Caco-2 (cell line): ENCODE measurements around the gene NRXN3. TPM values are rescaled to one million over a fixed set of nuclear protein-coding genes. Genes with fewer than 3 reads are reported as not detected.

ENCODE experiments used
- BruUV-seq: library from RNA; stranded (reverse); fragments of 400-500 nt; replicated peaks from 2 replicates; lab custom pipeline; 2021; lab: Mats Ljungman, UMichigan
- CTCF ChIA-PET: fragments of 300-600 bp; sonication (Branson Sonifier 250); formaldehyde crosslinking; loops from one replicate; lab custom pipeline; 2022; ENCODE audit warnings: antibody characterized with exemption; lab: Charles Lee
- POLR2A ChIA-PET: fragments of 300-600 bp; sonication (Branson Sonifier 250); formaldehyde crosslinking; loops from one replicate; lab custom pipeline; 2022; ENCODE audit warnings: antibody characterized with exemption; lab: Charles Lee
- DNase-seq, 2 experiments: peaks; one replicate each; pipeline versions ENCODE4 v3.0.0 to v3.0.0-alpha.2; 2020 to 2022
- H3K27me3 ChIP-seq: replicated peaks from 2 replicates; pipeline ENCODE4 v1.6.0; 2011; ENCODE audit warnings: low read length; ENCODE audit not compliant: control insufficient read depth, insufficient read depth
- H3K36me3 ChIP-seq: 2 replicates; pipeline ENCODE4 v1.5.1; 2011; ENCODE audit warnings: low read length; ENCODE audit not compliant: control insufficient read depth, insufficient read depth
- H3K4me1 ChIP-seq: fragments of 250-450 bp; sonication (Bioruptor Pico); 2 replicates; pipeline ENCODE4 v1.5.1; 2020; ENCODE audit warnings: mild to moderate bottlenecking
- H3K4me3 ChIP-seq: 2 replicates; pipeline ENCODE4 v1.5.1; 2011; ENCODE audit warnings: low read depth, mild to moderate bottlenecking, control low read depth, low read length
- H3K9me3 ChIP-seq: fragments of 250-450 bp; sonication (Bioruptor Pico); 2 replicates; pipeline ENCODE4 v1.5.1; 2020; ENCODE audit warnings: mild to moderate bottlenecking, moderate library complexity
- H3K27ac Mint-ChIP-seq: one replicate; pipeline ENCODE4 v1.8.0; 2022; ENCODE audit warnings: mixed read lengths; ENCODE audit not compliant: unreplicated experiment
- H3K27me3 Mint-ChIP-seq: one replicate; pipeline ENCODE4 v1.8.0; 2022; ENCODE audit warnings: mixed read lengths; ENCODE audit not compliant: insufficient read depth, unreplicated experiment
- H3K36me3 Mint-ChIP-seq: one replicate; pipeline ENCODE4 v1.8.0; 2022; ENCODE audit warnings: mild to moderate bottlenecking, mixed read lengths; ENCODE audit not compliant: insufficient read depth, unreplicated experiment
- H3K4me1 Mint-ChIP-seq: one replicate; pipeline ENCODE4 v1.8.0; 2022; ENCODE audit warnings: low read depth, mixed read lengths; ENCODE audit not compliant: unreplicated experiment
- H3K4me3 Mint-ChIP-seq: one replicate; pipeline ENCODE4 v1.8.0; 2022; ENCODE audit warnings: mild to moderate bottlenecking, moderate library complexity, mixed read lengths; ENCODE audit not compliant: unreplicated experiment
- H3K9me3 Mint-ChIP-seq: one replicate; pipeline ENCODE4 v1.8.0; 2022; ENCODE audit warnings: mixed read lengths; ENCODE audit not compliant: unreplicated experiment
- CTCF ChIP-seq, 2 experiments: fragments of 200-600 bp in 1 of 2; IDR thresholded peaks; 1 replicate in 1 of 2; 2 replicates in 1 of 2; pipeline versions ENCODE4 v1.5.1 to v1.8.0; 2011 to 2022; ENCODE audit warnings: antibody characterized with exemption in 1 of 2, control low read depth in 1 of 2, inconsistent platforms in 1 of 2, low read depth in 1 of 2, low read length in 1 of 2, mild to moderate bottlenecking in 1 of 2, moderate library complexity in 1 of 2; ENCODE audit not compliant: insufficient read depth in 1 of 2, severe bottlenecking in 1 of 2, unreplicated experiment in 1 of 2
- intact Hi-C: fragments of 100-400 bp; cut with micrococcal nuclease; formaldehyde crosslinking; loops from one replicate; pipeline ENCODE4 v1.10.0; 2022; ENCODE audit not compliant: unreplicated experiment
- total RNA-seq: library from RNA; stranded (reverse); gene quantifications from 2 replicates; pipeline ENCODE4 v1.2.3, GENCODE V29; 2022

Gene NRXN3
- total RNA-seq, 1 experiment from 2014 or later, result 12.4 TPM

- Histone ChIP-seq H3K4me3 (no peak overlapping the region), H3K4me1 (no peaks in the 10 kb centered on the region), H3K36me3 (no peaks in the 10 kb centered on the region), H3K27me3 (no peaks in the 10 kb centered on the region), H3K9me3 (no peaks in the 10 kb centered on the region)
- Mint-ChIP-seq H3K27ac (no peak overlapping the region), H3K4me1 (no peaks in the 10 kb centered on the region), H3K9me3 (no peaks in the 10 kb centered on the region), H3K36me3 (no peaks in the 10 kb centered on the region), H3K4me3 (no peak overlapping the region), H3K27me3 (no peaks in the 10 kb centered on the region)
- ChIA-PET CTCF (interaction anchor here (0.7 to 0.9 kb wide), 2 partner anchors 30 to 355 kb away, joined by 3 to 4 read pairs; no protein-coding TSS in a partner anchor), POLR2A (no interaction called here)
- TF ChIP-seq CTCF (IDR thresholded peaks at IDR 0.05; ENCODE audit: insufficient read depth in 1 of 2, low read depth in 1 of 2, low read length in 1 of 2, severe bottlenecking in 1 of 2, unreplicated experiment in 1 of 2), result peak in 1 of 2 experiments; percentile 22
- no TSS peak for BruUV-seq
- intact Hi-C loops, result loop anchor here (10.0 kb wide), 1 partner anchor 260 kb away; no protein-coding TSS in a partner anchor
- no peak for DNase-seq
These were observed 1104.6 kb downstream of the NRXN3 start for GRCh38 chr14:79274641-79275291.

DNA sequence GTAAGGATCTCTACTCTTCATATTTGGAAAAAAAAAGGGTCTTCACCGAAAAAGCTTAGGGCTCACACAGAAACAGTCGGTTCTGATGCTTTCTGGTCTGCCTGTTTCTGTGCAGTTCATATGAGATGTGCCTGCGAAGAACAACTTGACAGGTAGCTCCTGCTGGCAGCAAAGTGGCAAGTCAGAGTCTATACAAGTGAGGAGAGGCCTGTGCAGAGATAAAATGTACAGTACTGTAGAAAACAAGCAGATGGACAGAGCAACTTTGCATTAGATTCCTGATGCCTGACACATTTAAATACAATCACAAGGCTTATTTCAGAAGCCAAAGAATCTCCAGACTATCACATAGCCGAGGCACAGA, 1105.1 kb downstream of the NRXN3 start:
- H3K9me3 ChIP-seq, result no peaks in the 10 kb centered on the region
- H3K36me3 Mint-ChIP-seq, result no peaks in the 10 kb centered on the region
- CTCF ChIA-PET, result no interaction called here
- no peaks in the 10 kb centered on the region for H3K36me3 ChIP-seq
- no peaks in the 10 kb centered on the region for H3K4me1 ChIP-seq
- H3K27me3 Mint-ChIP-seq, result no peaks in the 10 kb centered on the region
- intact Hi-C loops, result loop anchor here (10.0 kb wide), 1 partner anchor 260 kb away; no protein-coding TSS in a partner anchor
- no peak overlapping the region for H3K4me3 ChIP-seq
- TF ChIP-seq CTCF (IDR thresholded peaks at IDR 0.05; ENCODE audit: insufficient read depth in 1 of 2, low read depth in 1 of 2, low read length in 1 of 2, severe bottlenecking in 1 of 2, unreplicated experiment in 1 of 2), result no peak
- no TSS peak for BruUV-seq
- no peak overlapping the region for H3K4me3 Mint-ChIP-seq
- no peaks in the 10 kb centered on the region for H3K4me1 Mint-ChIP-seq
- no peaks in the 10 kb centered on the region for H3K9me3 Mint-ChIP-seq
- DNase-seq, result no peak
- H3K27ac Mint-ChIP-seq, result no peak overlapping the region
- POLR2A ChIA-PET, result no interaction called here
- H3K27me3 ChIP-seq, result no peaks in the 10 kb centered on the region

GRCh38 chr14:79278286-79278797, 1108.2 kb downstream of the NRXN3 start:
- no peak for DNase-seq
- H3K4me1 Mint-ChIP-seq, result peaks cover 27% of the 10 kb centered on the region
- H3K36me3 Mint-ChIP-seq, result no peaks in the 10 kb centered on the region
- no peaks in the 10 kb centered on the region for H3K27me3 ChIP-seq
- no peaks in the 10 kb centered on the region for H3K9me3 ChIP-seq
- peaks cover 11% of the 10 kb centered on the region for H3K4me1 ChIP-seq
- H3K4me3 Mint-ChIP-seq, result peak overlapping the region; percentile 95
- intact Hi-C loops, result loop anchor here (2.0 to 10.0 kb wide), 4 partner anchors 20 to 274 kb away; no protein-coding TSS in a partner anchor
- TF ChIP-seq CTCF (IDR thresholded peaks at IDR 0.05; ENCODE audit: insufficient read depth in 1 of 2, low read depth in 1 of 2, low read length in 1 of 2, severe bottlenecking in 1 of 2, unreplicated experiment in 1 of 2), result no peak
- H3K27ac Mint-ChIP-seq, result peak overlapping the region; percentile 78
- no TSS peak for BruUV-seq
- ChIA-PET CTCF (no interaction called here), POLR2A (no interaction called here)
- H3K4me3 ChIP-seq, result peak overlapping the region; percentile 75
- no peaks in the 10 kb centered on the region for H3K9me3 Mint-ChIP-seq
- no peaks in the 10 kb centered on the region for H3K36me3 ChIP-seq
- peaks cover 4% of the 10 kb centered on the region for H3K27me3 Mint-ChIP-seq
